Stimulated activated naive CD8-positive, alpha-beta T cell treated with anti-CD3 and anti-CD28 coated beads, Interleukin-15, Interleukin-2, amounts not matched to agents 100 ng/mL and 50 ng/mL, for 24 hours (primary cell): ENCODE measurements around the gene GYPE.
"Not testable (repeated sequence)": the region's sequence is repeated elsewhere in the genome, so short reads cannot be mapped to it uniquely, and the experiment has no call there.

ENCODE experiments used
- H3K27ac Mint-ChIP-seq: one replicate; pipeline ENCODE4 v1.8.0; 2021; ENCODE audit warnings: mild to moderate bottlenecking, mixed read lengths
- H3K27me3 Mint-ChIP-seq: one replicate; pipeline ENCODE4 v1.8.0; 2021; ENCODE audit warnings: mixed read lengths
- H3K36me3 Mint-ChIP-seq: one replicate; pipeline ENCODE4 v1.8.0; 2021; ENCODE audit warnings: low read depth, mixed read lengths
- H3K4me1 Mint-ChIP-seq: one replicate; pipeline ENCODE4 v1.8.0; 2021; ENCODE audit warnings: low read depth, mixed read lengths
- H3K4me3 Mint-ChIP-seq: one replicate; pipeline ENCODE4 v1.8.0; 2021; ENCODE audit warnings: mild to moderate bottlenecking, mixed read lengths
- H3K9me3 Mint-ChIP-seq: one replicate; pipeline ENCODE4 v1.8.0; 2021; ENCODE audit warnings: mixed read lengths

GYPE gene

GRCh38 chr4:143905440-143905839 lies at the start of gene GYPE:
TSS of gene GYPE (minus strand) at chr4:143905559. CDS start at chr4:143905507, 52 bp downstream.
- not testable (repeated sequence) for H3K27ac Mint-ChIP-seq, H3K9me3 Mint-ChIP-seq, H3K4me3 Mint-ChIP-seq

GRCh38 chr4:143951458-143951972 lies 46.2 kb upstream of the GYPE start:
- H3K4me1 Mint-ChIP-seq, H3K4me3 Mint-ChIP-seq, H3K9me3 Mint-ChIP-seq, H3K27ac Mint-ChIP-seq, H3K36me3 Mint-ChIP-seq, H3K27me3 Mint-ChIP-seq: not testable (repeated sequence)

More at GRCh38 chr4:143905440-143905839, at the start of gene GYPE:
- peaks cover 19% of the 10 kb centered on the region for H3K4me1 Mint-ChIP-seq
- H3K36me3 Mint-ChIP-seq, H3K27me3 Mint-ChIP-seq: not testable (repeated sequence)

- not testable (repeated sequence) for H3K9me3 Mint-ChIP-seq, H3K4me3 Mint-ChIP-seq, H3K27ac Mint-ChIP-seq, H3K27me3 Mint-ChIP-seq, H3K36me3 Mint-ChIP-seq, H3K4me1 Mint-ChIP-seq
Observed at GRCh38 chr4:143950967-143951366, 45.6 kb upstream of the GYPE start.

DNA sequence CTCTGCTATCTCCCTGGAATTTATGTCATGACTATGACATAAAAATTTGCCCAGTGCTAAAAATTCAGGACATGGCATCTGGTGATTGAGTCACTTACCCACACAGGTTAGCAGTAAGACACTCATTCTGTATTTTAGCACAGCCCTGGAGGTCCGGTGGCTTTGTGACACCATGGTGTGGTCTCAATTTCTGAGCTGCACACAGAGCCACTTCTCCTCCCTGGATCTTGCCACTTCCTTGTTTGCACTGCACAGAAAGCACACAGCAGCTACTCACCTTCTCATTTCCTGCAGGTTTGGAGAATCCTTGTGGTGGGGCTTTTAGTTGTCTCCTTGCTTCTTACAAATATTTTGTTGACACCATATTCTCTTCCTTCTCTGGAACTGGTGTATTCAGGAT lies 44.8 kb upstream of the GYPE start:
- not testable (repeated sequence) for H3K27ac Mint-ChIP-seq, H3K4me3 Mint-ChIP-seq, H3K36me3 Mint-ChIP-seq, H3K4me1 Mint-ChIP-seq, H3K9me3 Mint-ChIP-seq, H3K27me3 Mint-ChIP-seq

DNA sequence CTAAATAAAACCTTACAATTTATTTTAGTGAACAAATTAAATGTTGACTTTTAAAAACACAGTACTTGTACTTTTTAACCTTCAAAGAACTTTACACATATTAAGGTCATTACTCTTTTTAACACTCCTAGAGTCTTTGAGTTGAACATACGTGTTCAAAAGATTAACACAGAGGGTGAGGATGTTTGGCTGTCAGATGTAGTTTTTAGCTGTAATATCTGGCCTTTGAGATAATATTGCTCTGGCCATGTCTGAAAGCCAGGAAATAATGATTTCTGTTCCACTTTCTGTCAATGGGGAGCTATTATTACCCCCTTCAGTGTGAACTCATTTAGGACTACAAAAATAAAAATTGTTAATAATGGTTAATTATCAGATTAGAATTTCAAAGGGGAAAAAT lies 42.1 kb upstream of the GYPE start:
- not testable (repeated sequence) for H3K4me3 Mint-ChIP-seq, H3K36me3 Mint-ChIP-seq, H3K9me3 Mint-ChIP-seq, H3K27ac Mint-ChIP-seq, H3K27me3 Mint-ChIP-seq, H3K4me1 Mint-ChIP-seq

GRCh38 chr4:143940708-143941107 lies 35.3 kb upstream of the GYPE start:
- H3K27ac Mint-ChIP-seq, H3K36me3 Mint-ChIP-seq, H3K4me1 Mint-ChIP-seq, H3K4me3 Mint-ChIP-seq, H3K27me3 Mint-ChIP-seq, H3K9me3 Mint-ChIP-seq: not testable (repeated sequence)

DNA sequence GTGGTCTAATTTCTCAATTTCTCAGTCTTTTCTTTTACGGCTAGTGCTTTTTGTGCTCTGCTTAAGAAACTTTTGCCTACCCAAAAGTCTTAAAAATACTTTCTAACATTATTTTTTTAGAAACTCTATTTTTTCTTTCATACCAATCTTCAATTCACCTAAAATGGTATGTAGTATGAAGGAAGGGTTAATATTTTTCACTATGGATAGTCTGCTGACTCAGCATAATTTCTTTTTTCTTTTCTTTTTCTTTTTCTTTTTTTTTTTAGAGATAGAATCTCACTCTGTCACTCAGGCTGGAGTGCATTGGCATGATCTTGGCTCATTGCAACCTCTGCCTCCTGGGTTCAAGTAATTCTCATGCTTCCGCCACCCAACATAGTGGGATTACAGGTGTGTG lies 34.2 kb upstream of the GYPE start:
- no peak overlapping the region for H3K4me3 Mint-ChIP-seq
- no peaks in the 10 kb centered on the region for H3K9me3 Mint-ChIP-seq
- no peaks in the 10 kb centered on the region for H3K36me3 Mint-ChIP-seq
- H3K4me1 Mint-ChIP-seq = no peaks in the 10 kb centered on the region
- no peak overlapping the region for H3K27ac Mint-ChIP-seq
- no peaks in the 10 kb centered on the region for H3K27me3 Mint-ChIP-seq

GRCh38 chr4:143938890-143939289 lies 33.5 kb upstream of the GYPE start:
- not testable (repeated sequence) for H3K9me3 Mint-ChIP-seq, H3K4me3 Mint-ChIP-seq, H3K36me3 Mint-ChIP-seq, H3K27ac Mint-ChIP-seq, H3K4me1 Mint-ChIP-seq, H3K27me3 Mint-ChIP-seq

DNA sequence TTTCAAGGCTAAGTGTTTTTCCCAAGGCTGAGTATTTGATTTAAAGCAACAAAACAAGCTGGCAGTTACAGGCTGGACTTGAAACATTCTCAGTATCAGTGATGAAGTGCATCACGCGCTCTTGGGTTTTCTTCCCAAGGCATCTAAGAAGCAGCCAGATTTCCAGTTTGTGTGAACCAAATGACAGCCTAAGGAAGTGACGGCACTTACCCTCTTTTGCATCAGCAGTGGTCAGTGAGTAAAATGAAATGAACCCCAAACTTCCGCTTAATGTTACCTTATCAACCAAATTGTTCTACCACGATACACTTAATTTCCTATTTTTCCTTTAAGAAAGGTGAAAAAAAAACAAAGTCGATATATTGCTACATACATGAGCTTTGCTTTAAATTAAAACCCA lies 15.8 kb upstream of the GYPE start:
- no peaks in the 10 kb centered on the region for H3K27me3 Mint-ChIP-seq
- no peaks in the 10 kb centered on the region for H3K36me3 Mint-ChIP-seq
- no peak overlapping the region for H3K4me3 Mint-ChIP-seq
- H3K27ac Mint-ChIP-seq = peak overlapping the region; percentile 19
- no peaks in the 10 kb centered on the region for H3K9me3 Mint-ChIP-seq
- H3K4me1 Mint-ChIP-seq = peaks cover 15% of the 10 kb centered on the region

GRCh38 chr4:143916485-143916884 lies 11.1 kb upstream of the GYPE start:
- not testable (repeated sequence) for H3K27me3 Mint-ChIP-seq, H3K27ac Mint-ChIP-seq, H3K9me3 Mint-ChIP-seq, H3K4me3 Mint-ChIP-seq, H3K36me3 Mint-ChIP-seq
- H3K4me1 Mint-ChIP-seq = peaks cover 11% of the 10 kb centered on the region

DNA sequence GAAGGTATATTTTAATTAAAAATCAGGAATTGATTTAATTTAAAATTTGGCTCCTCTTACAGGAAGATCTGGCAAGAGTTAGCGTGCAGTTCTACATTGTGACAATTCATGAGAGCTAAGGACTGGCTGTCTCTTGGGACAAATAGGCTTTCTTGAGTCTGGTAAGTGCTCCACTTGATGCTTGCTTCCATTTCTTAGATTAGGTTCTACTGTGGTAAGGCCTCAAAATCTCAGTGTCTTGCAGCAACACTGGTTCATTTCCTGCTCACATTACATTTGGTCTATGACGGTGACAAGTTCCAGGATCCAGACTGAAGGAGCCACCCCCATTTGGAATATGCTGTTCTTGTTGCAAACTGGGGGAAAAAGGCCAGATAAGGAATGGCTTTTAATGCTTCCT lies 7.1 kb upstream of the GYPE start:
- Mint-ChIP-seq H3K4me1 (peaks cover 20% of the 10 kb centered on the region), H3K4me3 (peak overlapping the region; percentile 83)
- H3K27me3 Mint-ChIP-seq, H3K9me3 Mint-ChIP-seq, H3K27ac Mint-ChIP-seq, H3K36me3 Mint-ChIP-seq: not testable (repeated sequence)

- Mint-ChIP-seq H3K4me1 (peaks cover 20% of the 10 kb centered on the region), H3K27ac (peak overlapping the region; percentile 68), H3K4me3 (peak overlapping the region; percentile 83)
- H3K27me3 Mint-ChIP-seq, H3K9me3 Mint-ChIP-seq, H3K36me3 Mint-ChIP-seq: not testable (repeated sequence)
Observed at GRCh38 chr4:143911528-143912417, 6.4 kb upstream of the GYPE start.

GRCh38 chr4:143910906-143911305 lies 5.5 kb upstream of the GYPE start:
- Mint-ChIP-seq H3K4me1 (peaks cover 20% of the 10 kb centered on the region), H3K4me3 (peak overlapping the region; percentile 83)
- not testable (repeated sequence) for H3K27me3 Mint-ChIP-seq, H3K9me3 Mint-ChIP-seq, H3K36me3 Mint-ChIP-seq, H3K27ac Mint-ChIP-seq

DNA sequence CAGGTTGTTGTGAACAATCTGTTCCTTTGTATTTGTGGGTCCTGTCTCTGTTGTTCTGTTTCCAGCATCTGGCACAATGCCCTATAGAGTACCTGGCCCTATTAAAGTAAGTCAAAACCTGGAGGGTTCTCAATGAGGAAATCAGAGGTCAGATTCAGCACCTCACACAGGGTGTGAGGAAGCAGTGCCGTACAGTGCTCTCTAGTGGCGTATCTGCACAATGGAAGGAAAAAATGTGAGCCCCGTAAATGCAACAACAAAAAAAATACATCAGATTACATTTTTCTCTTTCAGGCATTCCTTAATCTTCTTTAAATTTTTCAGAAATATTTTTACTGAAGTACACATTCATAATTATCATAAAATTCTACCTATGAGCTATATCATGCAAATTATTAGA lies 2.5 kb upstream of the GYPE start:
- not testable (repeated sequence) for H3K27me3 Mint-ChIP-seq, H3K36me3 Mint-ChIP-seq, H3K9me3 Mint-ChIP-seq, H3K27ac Mint-ChIP-seq, H3K4me3 Mint-ChIP-seq
- H3K4me1 Mint-ChIP-seq = peaks cover 20% of the 10 kb centered on the region

DNA sequence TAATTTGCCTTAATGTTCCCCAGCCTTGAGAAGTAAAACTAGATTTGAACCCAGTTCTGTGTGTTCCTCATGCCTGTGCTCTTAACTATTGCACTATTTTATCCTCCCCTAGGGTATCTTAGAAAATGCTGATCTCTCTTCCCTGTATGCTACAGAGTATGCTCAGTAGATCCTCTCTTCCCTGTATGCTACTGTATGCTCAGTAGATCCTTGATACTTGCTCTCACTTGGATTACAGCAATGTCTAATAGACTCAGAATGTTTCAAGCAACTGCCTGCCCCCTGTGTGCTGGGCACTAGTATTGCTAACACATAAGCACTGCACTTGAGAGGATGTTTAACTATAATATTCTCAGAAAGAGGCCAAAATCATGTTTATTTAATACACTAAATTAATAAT lies 928 bp downstream of the GYPE start:
- not testable (repeated sequence) for H3K27ac Mint-ChIP-seq, H3K4me3 Mint-ChIP-seq, H3K36me3 Mint-ChIP-seq, H3K9me3 Mint-ChIP-seq, H3K27me3 Mint-ChIP-seq
- H3K4me1 Mint-ChIP-seq = peaks cover 12% of the 10 kb centered on the region

- H3K4me3 Mint-ChIP-seq, H3K27ac Mint-ChIP-seq, H3K27me3 Mint-ChIP-seq, H3K36me3 Mint-ChIP-seq, H3K4me1 Mint-ChIP-seq, H3K9me3 Mint-ChIP-seq: not testable (repeated sequence)
Observed at GRCh38 chr4:143890323-143890722, 15.0 kb downstream of the GYPE start.
